GM10266 (cell line): ENCODE data around the gene PEAR1.

ENCODE experiments used
- DNase-seq: peaks from one replicate; pipeline ENCODE4 v3.0.0; 2012; ENCODE audit errors: extremely low spot score
- CTCF ChIP-seq: IDR thresholded peaks from 2 replicates; pipeline ENCODE4 v1.5.1; 2012; ENCODE audit warnings: mild to moderate bottlenecking, low read depth; ENCODE audit not compliant: control insufficient read depth, insufficient read depth; ENCODE audit errors: missing control alignments

PEAR1 gene

DNA sequence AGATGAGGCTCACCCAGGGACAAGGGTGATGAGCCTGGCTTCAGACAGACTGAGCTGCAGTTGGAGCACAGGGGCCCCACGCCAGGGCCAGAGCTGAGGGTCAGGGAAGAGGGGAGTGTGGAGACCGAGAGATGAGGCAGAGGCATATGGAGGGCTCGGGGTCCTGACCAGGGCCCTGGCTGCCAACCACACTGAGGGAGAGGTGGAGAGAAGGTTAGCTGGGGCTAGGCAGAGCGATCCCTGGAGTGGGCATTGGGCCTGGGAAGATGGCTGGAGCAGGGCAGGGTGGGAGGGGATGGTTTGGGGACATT, 8.0 kb downstream of the PEAR1 start:
- TF ChIP-seq CTCF, result no peak
- no peak for DNase-seq

DNA sequence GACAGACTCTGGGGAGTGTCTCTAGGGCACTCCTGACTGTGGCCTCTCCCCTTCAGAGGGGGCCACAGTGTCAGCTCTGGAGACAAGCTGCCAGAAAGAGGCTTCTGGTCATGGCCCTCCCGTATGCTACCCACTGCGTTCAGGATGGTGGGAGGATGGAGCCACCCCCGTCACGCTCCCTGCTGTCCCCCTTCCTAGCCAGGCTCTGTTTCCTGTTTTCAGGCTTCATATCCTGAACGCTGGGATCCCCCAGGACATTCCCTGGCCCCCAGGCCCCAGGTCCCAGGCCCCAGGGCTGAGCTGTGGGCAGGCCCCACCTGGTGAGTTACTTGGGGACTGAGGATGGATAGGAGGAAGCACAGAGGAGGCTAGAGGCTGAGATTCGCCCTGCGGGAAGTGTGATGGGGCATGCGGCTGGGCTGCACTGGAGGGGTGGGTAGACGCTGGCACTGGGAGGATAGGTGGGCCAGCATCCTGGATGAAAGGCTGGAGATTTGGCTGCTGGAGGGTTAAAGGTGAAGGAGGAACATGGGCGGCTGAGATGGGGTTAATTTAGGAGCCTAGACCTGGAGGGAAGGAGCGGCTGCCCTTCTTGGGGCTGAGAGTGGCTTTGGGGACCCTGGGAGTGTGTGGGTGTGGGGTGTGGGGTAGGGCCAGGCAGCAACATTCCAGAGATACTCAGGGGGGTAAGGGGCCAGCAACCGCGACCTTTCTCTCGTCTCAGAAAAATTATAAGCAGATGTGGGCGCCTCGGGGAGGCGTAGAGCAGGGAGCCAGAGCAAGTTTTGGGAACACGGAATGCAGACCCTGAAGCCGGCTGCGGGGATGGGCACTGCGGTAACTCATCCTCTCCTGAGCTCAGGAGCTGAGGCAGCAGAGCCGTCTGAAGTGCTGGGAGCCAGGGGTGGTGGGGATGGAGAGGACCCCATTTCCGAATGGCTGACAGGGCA, 8.7 kb downstream of the PEAR1 start:
- no peak for DNase-seq
- TF ChIP-seq CTCF, result no peak

GRCh38 chr1:156903328-156904091, 10.0 kb downstream of the PEAR1 start:
- no peak for DNase-seq

DNA sequence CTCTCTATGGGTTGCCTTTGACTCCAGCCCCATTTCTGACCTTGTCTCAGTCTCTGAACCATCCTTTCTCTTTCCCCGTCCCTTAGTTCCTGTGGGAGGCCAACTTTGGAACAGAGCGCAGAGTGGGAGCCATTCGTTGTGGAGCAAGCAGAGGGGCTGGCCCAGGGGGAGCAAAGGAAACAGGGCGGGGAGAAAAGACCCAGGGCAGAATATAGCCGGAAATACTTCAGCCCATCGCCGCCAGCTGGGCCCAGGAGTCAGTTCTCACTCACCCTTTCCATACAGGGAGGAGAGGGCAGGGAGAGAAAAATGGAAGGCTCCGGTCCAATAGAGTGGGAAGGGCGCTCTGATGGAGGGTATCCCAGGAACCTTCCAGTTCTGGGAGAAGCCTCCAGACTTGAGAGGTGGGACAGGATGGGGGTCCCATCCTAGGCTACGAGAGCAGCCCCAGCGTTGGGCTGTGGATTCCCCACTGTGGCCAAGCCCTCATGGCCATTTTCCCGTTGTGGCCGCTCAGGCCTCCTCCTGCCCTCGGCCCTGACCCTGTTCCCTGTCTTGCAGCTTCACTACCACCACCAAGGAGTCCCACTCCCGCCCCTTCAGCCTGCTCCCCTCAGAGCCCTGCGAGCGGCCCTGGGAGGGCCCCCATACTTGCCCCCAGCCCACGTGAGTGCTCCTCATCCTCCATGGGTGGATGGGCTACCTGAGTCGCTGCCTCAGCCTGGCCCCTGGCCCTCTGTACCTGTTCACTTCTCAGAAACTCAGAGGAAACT, 10.9 kb downstream of the PEAR1 start:
- DNase-seq, result no peak
- TF ChIP-seq CTCF, result no peak

More at GRCh38 chr1:156903328-156904091, 10.0 kb downstream of the PEAR1 start:
- TF ChIP-seq CTCF, result no peak

DNA sequence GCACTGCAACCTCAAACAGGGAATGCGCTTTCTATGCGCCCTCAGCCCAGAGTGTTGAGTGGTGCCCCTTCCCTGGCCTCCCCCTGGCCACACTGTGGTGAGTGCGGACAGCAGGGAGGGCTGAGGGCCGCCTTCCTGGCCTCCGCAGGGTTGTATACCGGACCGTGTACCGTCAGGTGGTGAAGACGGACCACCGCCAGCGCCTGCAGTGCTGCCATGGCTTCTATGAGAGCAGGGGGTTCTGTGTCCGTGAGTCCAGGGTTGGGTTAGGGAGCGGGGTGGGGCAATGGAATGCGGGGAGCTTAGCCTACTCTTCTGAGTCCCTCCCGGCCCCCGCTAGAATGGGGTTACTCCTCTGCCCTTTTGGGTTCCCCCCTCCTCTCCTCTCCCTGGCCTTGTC, 11.7 kb downstream of the PEAR1 start:
- no peak for TF ChIP-seq CTCF
- DNase-seq, result no peak

DNA sequence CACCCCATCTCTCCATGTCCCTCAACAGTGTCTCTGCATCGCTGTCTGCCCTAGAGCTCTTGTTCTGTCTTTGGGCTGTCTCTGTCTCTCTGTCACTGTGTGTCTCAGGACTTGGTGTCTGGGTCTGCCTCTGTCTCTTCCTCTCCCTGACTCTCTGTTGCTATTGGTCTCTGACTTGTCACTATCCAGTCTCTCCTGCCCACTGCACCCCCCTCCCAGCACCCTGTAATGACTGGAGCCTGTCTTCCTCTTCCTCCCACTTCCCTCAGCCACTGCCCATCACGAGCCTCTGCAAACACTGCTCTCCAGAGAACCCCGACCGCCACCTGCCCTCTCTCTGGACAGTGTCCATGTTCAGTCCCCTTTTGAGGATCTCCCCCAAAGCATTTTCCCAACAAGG, 12.1 kb downstream of the PEAR1 start:
- no peak for DNase-seq
- TF ChIP-seq CTCF, result no peak
